Mucosa of gallbladder (tissue), 1 donor: ENCODE data around the gene GRIP2. TPM values are rescaled to one million over a fixed set of nuclear protein-coding genes. Genes with fewer than 3 reads are reported as not detected.

Experiments
- total RNA-seq: library from RNA; stranded (reverse); gene quantifications from one replicate; pipeline ENCODE4 v1.2.1, GENCODE V29; 2021
- donor health status: DM: no; HTN: no; CAD: no.

GRIP2 gene
- total RNA-seq, 1 donor from 2014 or later = 2.1 TPM

Other genes starting within 250 kb of the GRIP2 start
- 63.2 TPM for gene SLC6A6, start 137.7 kb downstream of the GRIP2 start, total RNA-seq
- gene CCDC174, start 111.4 kb upstream of the GRIP2 start, total RNA-seq = 19.7 TPM
- not detected for gene C3orf20, start 134.8 kb upstream of the GRIP2 start, total RNA-seq